Glomerular visceral epithelial cell (primary cell): ENCODE data around the gene LBP.
"Not testable (repeated sequence)": the region's sequence is repeated elsewhere in the genome, so short reads cannot be mapped to it uniquely, and the experiment has no call there.

ENCODE experiments used
- DNase-seq: peaks from one replicate; pipeline ENCODE4 v3.0.0-alpha.2; 2016; ENCODE audit errors: extremely low spot score

Gene LBP

GRCh38 chr20:38346247-38346651 is at the start of gene LBP:
Gene LBP, plus strand, starts transcription at chr20:38346482. Its CDS starts 35 bp downstream, at chr20:38346517.
- no peak for DNase-seq

GRCh38 chr20:38297916-38298674 is 48.2 kb upstream of the LBP start:
- DNase-seq: no peak

DNA sequence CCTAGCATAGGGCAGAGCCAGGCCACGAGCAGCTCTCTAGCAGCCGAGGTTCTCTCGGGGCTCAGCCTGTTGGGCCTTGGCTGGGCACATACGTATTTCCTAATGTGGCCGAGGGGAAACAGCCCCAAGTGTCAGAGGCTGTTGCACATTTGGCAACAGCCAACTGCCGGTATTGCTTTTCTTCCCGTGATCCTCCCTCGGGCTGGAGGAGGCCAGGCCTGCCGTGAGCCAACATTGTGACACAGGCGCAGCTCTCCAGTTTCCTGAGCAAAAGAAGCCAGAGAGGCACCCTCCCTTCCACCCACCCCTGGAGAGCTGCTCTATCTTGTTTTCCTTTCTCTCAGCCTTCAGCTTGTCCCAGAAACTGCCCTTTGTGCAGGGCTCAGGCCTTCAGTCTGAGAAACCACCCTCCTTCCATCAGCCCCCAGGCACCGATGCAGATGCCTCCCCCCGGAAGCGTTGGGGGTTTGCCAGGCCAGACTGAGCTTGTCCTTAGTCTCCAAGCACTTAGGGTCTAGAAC is 47.5 kb upstream of the LBP start:
- no peak for DNase-seq

DNA sequence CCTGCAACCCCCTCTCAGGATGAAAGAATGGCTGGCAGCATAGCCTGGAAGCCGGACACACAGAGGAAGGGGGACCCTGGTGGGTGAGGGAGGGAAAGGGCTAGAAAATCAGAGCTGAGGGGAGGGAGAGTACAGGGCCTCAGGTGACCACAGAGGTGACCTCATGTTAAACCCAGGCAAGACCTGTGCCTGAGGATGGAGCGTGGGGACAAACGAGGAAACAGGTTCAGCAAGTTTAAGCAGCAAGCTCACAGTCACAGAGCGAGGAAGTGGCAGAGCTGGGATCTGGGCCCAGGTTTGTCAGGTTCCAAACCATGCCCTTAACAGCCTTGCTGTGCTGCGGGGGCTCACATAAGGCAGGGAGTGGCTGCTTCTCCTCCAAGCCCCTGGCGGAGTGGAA is 46.3 kb upstream of the LBP start:
- DNase-seq: no peak

DNA sequence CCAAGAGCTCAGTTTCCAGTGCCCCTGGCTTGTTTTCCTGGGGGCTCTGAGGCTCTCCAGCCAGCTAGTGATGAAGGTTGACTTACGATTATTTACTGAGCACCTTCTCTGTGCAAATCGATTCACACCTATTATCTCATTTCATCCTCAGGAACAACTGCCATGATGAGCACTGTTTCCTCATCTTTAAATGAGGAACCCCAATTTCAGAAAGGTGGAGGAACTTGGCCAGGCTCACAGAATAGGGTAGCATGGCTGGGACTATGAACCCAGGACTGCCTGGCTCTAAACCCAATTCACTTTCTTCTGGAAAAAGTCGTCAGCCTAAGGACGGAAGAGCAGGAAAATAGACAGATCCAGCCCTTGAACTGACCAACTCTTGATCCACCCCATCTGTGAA is 45.8 kb upstream of the LBP start:
- DNase-seq: no peak

- DNase-seq: no peak
Observed at GRCh38 chr20:38301309-38301708, 45.0 kb upstream of the LBP start.

DNA sequence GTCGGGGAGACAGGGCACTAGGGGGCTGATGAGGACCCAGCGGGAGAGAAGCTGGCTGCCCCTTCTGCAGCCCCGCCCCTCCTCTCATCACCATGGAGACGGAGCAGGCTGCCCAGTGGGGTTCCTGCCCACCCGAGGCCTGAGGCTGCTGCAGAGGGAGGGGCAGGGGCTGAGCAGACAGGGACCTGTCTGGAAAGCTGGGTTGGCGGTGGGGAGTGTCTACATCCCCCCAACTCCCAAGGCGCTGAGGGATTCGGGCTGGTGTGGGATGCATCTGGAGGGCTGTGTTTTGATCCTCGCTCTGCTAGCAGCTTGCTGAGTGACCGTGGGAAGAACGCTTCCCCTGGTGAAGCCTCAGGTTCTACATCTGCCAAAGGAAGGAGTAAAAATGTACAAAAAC is 43.5 kb upstream of the LBP start:
- DNase-seq: no peak

GRCh38 chr20:38303908-38304379 is 42.3 kb upstream of the LBP start, which contains the start of gene BPI:
Gene BPI, plus strand, starts transcription at chr20:38304156. Its CDS starts 68 bp downstream, at chr20:38304224.
- DNase-seq: peak; percentile 28

DNA sequence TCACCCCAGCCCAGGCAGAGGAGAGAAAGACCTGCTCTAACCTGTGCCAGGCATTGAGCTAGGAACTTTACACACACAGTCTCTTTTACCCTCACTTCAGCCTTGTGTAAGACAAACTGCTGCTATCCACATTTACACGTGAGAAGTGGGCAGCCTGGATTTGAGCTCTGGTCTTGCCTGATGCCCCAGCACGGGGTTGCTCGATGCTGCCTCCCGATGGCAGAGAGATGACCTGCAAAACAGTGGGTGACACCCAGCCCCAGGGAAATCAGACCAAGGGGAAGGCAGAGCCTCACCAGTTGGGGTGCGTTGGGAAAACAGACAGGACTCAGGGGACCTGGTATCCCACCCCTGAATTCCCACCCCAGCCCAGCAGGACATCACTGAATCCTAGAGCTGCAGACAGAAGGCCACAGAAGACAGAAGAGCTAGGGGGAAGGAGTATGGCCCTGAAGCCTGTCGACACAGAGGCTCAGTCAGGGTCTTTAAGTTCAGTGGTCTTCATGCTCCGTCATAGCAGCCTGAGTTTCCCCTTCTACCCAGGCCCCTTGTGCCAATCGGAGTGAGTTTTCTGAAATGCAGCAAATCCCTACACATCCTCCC is 41.3 kb upstream of the LBP start:
- peak; percentile 39 for DNase-seq

GRCh38 chr20:38305541-38305940 is 40.7 kb upstream of the LBP start:
- DNase-seq: no peak

GRCh38 chr20:38306379-38306778 is 39.9 kb upstream of the LBP start:
- no peak for DNase-seq

DNA sequence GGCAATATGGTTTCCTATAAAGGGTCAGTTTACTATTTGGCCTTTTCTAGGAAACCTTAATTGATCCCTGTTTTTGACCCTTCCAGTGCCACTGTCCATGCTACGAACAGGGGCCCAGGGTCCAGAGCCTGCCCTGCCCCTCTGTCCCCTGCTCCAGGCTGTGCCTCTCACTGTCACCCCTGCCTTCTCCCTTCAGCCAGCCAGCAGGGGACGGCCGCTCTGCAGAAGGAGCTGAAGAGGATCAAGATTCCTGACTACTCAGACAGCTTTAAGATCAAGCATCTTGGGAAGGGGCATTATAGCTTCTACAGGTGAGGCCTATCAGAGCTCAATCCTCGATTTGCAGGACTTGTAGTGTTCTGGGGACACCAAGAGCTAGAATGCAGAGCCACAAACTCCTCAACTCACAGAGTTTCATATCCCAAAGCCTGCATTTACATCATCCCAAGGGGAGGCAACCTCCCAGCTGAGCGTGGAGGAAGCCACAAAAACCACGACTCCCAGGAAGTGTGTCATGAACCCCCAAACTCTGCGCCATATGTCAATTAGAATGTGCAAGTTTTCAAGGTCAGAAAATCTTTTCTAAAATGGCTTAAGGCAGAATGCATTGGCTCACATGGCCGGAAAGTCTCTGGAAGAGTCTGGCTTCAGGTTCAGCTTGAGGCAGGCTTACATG is 38.8 kb upstream of the LBP start:
- DNase-seq: peak; percentile 50

DNA sequence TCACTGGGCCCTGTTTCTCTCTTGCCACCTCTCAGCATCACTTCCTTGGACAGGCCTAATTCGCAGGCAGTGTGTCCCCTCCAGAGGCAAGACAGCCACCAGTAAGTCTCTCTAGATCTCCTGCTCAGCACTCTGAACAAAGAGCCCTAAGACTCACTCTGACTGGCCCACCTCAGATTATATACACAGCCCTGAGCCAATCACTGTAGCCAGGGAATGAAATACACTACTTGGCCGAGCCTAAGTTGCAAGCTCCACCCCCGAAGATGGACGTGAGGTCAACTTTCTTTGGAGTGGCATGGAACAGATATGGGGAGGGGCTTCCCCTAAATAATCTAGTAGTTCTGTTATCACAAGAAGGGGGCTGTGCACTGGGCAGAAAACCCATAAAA is 38.2 kb upstream of the LBP start:
- DNase-seq: no peak

- no peak for DNase-seq
Observed at GRCh38 chr20:38308447-38308846, 37.8 kb upstream of the LBP start.

DNA sequence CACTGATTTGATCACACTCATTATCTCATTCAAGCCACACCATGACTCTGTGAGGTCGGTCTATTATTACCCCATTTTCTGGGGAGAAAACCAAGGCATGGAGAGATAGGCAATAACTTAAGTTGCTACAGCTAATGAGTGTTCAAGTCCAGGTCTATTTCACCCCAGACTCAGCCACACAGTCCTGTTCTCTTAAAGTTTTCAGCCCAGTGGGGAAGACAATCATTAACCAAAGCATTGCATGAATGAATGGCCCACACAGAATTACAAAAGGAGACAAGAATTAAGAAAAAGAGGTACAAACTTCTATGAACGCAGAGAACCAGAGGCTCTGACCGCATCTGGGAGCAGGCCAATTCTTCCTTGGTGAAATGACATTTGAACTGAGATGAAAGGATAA is 35.2 kb upstream of the LBP start:
- DNase-seq: peak; percentile 37

DNA sequence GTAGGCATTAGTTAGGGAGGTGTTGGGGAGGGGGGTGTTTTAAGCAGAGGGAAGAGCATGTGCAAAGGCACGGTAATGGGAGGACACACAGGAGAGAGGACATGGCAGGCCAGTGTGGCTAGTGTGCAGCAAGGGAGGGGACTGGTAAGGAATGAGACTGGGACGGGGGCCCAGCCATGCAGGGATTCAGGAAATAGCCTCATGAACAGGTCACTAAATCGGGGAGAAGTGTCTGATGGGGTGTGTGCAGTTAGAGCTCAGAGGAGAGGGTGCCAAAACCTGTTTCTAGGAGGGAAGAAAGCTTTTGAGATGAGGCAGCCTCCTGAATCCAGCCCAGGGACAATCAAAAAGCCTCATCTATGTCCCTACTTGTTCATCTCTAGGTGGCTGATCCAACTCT is 34.8 kb upstream of the LBP start:
- no peak for DNase-seq

- no peak for DNase-seq
Observed at GRCh38 chr20:38313676-38314075, 32.6 kb upstream of the LBP start.

DNA sequence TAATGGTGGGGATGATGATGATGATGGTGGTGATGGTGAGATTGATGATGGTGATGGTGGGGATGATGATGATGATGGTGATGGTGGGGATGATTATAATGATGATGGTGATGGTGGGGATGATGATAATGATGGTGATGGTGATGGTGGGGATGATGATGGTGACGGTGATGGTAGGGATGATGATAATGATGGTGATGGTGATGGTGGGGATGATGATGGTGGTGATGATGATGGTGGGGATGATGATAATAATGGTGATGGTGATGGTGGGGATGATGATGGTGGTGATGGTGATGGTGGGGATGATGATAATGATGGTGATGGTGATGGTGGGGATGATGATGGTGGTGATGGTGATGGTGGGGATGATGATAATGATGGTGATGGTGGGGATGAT is 31.9 kb upstream of the LBP start:
- not testable (repeated sequence) for DNase-seq

DNA sequence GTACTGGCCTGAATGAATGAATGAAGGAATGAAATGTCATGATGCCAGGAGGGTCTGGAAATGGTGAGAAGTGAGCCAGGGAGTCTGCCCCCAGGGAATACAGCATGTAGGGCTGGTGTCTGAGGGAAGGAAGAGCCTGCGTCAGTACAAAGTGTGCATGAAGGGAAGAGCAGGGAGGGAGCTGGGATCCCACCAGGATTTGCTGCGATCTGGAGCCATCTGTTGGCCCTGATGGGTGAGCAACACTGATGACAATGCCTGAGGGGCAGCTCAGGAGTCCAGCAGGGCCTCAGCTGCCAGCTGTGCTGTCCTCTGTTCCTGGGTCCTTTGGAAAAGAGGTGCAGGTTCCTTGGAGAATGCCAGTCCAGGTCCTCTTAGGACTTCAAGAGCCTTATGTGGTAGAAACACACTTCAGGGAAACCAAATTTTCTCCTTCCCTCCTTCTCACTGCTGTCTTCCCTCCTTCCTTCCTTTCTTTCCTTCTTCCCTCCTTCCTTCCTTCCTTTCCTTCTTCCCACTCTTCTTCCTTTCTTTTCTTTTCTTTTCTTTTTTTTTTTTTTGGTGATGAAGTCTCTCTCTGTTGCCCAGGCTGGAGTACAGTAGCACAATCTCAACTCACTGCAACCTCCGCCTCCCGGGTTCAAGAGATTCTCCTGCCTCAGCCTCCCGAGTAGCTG is 30.9 kb upstream of the LBP start:
- no peak for DNase-seq

DNA sequence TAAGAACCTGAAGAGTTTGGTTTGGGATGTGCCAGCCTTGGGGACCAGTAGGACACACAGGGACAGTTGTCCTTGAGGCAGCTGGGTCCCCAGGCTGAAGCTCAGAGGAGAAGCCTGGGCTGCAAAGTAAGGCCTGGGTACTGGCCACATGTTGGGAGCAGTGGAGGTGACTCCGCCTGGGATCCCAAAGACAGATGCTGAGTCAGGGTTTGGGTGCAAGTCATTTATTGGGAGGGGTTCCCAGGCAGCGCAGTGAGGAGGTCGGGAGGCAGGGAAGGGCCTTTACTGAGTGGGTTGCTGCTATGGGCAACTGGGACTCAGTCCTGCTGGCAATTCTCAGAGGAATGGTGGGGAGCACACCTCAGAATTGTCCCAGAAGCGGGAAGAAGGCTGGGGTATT is 29.9 kb upstream of the LBP start:
- DNase-seq: no peak

DNA sequence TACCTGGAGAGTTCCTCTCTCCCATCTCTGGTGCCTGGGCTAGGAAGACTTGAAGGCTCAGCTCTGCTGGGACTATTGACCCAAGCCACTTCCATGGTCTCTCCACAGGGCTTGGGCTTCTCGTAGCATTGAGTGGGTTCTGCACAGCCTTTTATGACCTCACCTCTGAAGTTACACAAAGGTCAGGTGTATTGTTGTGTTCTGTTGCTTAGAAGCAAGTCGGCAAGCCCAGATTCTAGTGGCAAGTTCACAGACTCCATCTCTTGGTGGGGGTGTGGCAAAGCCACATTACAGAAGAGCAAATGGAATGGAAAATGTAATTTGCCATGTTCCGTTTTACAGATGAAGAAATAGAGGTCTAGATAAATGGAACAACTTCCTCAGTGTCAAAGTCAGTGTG is 28.9 kb upstream of the LBP start:
- no peak for DNase-seq

GRCh38 chr20:38320221-38320620 is 26.1 kb upstream of the LBP start:
- no peak for DNase-seq
